HG02870 (cell line): ENCODE results near the gene ELL2.

Experiments
- ATAC-seq: cut with Tn5 transposase; IDR thresholded peaks from one replicate; pipeline ENCODE4 v1.9.1; 2021; ENCODE audit warnings: mild to moderate bottlenecking, moderate library complexity; ENCODE audit not compliant: unreplicated experiment

Gene ELL2

GRCh38 chr5:95883185-95884016 lies 78.2 kb downstream of the ELL2 start:
- peak; percentile 50 for ATAC-seq

DNA sequence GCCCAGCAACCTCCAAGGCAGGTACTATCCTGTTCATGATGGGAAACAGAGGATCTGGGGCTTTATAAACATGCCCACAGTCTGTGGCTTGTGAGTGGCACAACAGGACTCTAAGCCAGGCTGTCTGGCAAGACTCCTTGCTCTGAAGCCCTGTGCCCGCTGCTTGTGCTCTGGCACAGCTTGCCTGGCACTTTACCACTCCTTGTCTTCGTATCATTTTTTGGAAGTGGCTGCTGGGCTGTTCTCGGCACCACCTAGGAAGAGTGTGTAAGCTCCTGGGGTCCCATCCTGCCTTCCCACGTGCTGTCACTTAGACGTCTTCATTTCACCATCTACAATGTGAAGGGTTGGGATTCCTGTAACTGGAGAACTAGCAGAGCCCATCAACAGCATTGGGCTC lies 79.8 kb downstream of the ELL2 start:
- no peak for ATAC-seq

GRCh38 chr5:95880081-95880926 lies 81.3 kb downstream of the ELL2 start:
- no peak for ATAC-seq

DNA sequence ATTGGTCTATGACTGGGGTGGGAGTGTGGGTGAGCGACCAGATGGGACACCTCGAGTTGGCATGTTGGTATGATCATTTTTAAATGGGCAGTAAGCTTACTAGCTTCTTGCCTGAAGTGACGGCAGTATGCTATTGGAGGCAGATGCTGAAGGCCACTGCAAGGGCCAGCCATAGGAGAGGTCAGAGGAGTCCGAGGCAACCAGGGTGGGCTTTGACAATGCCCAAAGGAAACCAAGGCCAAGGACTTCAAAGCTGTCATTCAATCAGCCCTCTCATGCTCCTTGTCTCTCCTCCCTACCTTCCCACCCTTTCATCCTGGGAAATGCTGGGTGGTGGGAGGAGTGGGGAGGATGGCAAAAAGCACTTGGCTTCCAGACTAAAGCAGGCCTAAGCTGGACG lies 82.0 kb downstream of the ELL2 start:
- ATAC-seq = no peak

GRCh38 chr5:95878417-95879323 lies 83.0 kb downstream of the ELL2 start:
- no peak for ATAC-seq

- no peak for ATAC-seq
Measured at GRCh38 chr5:95876782-95877181, 84.9 kb downstream of the ELL2 start.

DNA sequence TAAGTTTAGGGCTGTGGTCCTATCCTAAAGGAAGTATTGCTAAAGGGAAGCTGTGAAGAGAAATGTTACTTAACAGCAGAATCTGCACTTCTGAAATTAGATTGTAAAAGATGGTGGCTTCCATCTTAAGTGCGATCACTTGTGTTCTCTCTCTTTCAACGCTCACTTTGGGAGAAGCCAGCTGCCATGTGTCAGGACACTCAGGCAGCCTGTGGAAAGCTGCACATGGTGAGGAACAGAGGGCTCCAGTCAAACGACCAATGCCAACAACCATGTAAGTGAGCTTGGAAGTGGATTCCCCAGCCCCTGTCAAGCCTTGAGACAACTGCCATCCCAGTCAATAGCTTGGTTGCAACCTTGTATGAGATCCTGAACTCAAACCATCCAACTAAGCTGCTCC lies 87.4 kb downstream of the ELL2 start:
- no peak for ATAC-seq

DNA sequence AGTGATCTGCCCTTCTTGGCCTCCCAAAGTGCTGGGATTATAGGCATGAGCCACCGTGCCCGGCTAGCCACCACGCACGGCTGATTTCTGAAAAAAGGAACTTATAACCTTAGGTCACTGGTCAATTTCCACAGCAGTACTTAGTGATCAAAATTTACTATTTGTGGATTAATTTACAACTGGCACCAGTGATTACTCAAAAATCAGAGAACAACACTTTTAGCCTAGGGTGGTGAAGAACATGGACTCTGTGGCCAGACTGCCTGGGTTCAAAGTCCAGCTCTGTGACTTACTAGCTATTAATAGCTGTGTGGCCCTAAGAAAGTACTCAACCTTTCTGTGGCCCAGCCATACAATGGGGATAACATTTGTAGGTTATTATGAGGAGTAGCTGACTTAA lies 88.3 kb downstream of the ELL2 start:
- no peak for ATAC-seq

- no peak for ATAC-seq
Measured at GRCh38 chr5:95872346-95873268, 89.0 kb downstream of the ELL2 start.

DNA sequence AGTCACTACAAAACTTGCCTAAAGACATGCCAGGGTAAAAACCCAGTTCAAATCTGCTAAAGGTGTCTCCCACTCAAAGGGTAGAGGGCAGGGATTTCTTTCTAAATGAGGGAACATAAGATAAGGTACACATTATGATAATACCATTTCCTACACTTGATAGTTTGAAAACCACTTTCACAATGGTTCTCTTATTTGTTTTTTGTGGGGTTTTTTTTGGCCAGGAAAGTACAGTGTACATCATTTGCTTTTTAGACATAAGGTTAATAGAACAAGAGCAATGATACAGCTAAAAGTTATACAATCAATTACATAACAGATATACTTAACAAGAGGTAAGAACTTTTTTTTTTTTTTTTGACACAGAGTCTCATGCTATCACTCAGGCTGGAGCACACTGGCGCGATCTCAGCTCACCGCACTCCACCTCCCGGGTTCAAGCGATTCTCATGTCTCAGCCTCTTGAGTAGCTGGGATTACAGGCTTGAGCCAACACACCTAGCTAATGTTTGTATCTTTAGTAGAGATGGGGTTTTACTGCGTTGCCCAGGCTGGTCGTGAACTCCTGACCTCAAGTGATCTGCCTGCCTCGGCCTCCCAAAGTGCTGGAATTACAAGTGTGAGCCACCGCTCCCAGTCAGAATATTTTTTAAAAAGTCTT lies 90.4 kb downstream of the ELL2 start:
- no peak for ATAC-seq

DNA sequence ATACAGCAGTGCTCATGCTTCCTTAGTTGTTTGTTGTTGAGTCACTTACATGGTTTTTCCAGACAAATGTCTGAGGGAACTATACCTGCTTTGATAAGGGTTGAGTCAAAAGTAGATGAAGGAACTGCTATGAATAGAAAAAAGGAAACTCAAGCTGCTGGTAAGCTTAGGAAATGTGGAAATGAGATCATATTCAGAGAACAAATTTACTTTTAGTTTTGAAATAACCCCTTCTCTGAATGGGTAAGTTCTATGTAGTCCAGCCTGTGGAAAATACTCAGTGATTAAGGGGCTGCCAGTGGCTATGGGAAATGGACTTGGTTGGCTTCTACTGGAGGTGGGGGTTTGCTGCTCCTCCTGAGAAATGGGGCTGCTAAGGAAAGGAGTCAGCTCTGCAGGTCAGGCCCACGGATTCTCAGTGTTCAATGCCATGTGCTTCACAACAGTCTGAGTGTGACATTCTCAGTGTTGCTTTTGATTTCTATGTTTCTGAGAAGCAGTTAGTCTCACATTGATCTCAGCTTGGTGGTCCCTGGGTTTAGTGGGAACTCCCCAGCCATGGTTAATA lies 91.5 kb downstream of the ELL2 start:
- peak; percentile 65 for ATAC-seq

DNA sequence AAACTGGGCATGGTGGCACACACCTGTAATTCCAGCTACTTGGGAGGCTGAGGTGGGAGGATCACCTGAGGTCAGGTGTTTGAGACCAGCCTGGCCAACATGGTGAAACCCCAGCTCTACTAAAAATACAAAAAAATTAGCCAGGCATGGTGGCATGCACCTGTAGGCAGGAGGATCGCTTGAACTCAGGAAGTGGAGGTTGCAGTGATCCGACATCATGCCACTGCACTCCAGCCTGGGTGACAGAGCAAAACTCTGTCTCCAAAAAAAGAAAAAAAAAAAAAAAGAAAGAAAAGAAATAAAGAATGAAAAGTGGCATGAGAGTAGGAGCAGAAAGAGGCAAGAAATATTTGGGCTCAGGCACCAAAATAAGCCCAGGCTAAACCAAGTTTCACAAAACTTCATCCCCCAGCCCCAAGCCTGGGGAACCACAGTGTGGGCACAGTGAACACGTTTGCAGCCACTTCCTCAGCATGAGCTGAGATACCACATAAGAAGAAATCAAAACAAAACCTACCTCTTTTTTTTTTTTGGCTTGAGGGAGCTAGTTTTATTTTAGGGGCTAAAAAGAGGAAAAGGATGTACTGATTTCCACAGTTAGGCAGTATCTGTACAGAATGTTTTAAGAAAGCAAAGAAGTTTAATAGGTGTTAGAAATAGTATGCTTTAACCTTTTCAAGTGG lies 92.3 kb downstream of the ELL2 start:
- peak; percentile 43 for ATAC-seq

GRCh38 chr5:95868136-95868535 lies 93.5 kb downstream of the ELL2 start:
- no peak for ATAC-seq

- ATAC-seq = no peak
Measured at GRCh38 chr5:95866435-95867040, 95.1 kb downstream of the ELL2 start.

DNA sequence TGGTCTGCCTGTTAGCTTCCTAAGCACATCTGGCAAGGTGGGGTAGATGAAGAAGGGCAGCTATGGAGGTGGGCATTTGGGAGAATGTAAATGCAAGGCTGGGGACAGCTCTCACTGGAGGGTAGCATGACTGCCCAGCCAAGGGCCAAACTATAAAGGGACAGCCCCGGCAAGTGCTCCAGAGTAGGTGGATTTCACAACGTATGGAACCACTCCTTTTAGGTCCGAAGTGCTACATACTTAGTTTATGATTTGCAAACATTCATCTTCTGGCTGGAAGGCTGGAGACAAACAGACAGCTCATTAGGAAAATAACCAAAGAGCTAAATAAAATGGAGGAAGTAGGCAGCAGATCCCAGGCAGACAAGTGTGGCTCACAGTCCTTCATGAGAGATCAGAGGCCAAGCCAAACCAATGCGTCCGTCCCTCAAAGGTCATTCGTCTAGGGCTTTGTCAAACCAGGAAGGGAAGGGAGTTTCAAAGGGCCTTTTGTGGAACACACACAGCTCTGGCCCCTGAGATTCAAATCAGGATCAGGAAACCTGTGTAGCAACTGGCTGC lies 96.6 kb downstream of the ELL2 start:
- no peak for ATAC-seq

- ATAC-seq = no peak
Measured at GRCh38 chr5:95864456-95864855, 97.2 kb downstream of the ELL2 start.

- ATAC-seq = no peak
Measured at GRCh38 chr5:95863383-95863757, 98.3 kb downstream of the ELL2 start.
